Mucosa of gallbladder (tissue), 1 donor: ENCODE data around the gene ZNF362. TPM values are rescaled to one million over a fixed set of nuclear protein-coding genes. Genes with fewer than 3 reads are reported as not detected.
"Not testable (repeated sequence)": the region's sequence is repeated elsewhere in the genome, so short reads cannot be mapped to it uniquely, and the experiment has no call there.

Experiments used
- DNase-seq: peaks from one replicate; pipeline ENCODE4 v3.0.0-alpha.2; 2020; ENCODE audit warnings: low spot score
- total RNA-seq: library from RNA; stranded (reverse); gene quantifications from one replicate; pipeline ENCODE4 v1.2.1, GENCODE V29; 2021
- donor health status: DM: no; HTN: no; CAD: no.

ZNF362 gene
- total RNA-seq = 39.9 TPM

- peak; percentile 76 for DNase-seq
Observed at GRCh38 chr1:33256471-33257206, at the start of gene ZNF362. TSS of gene ZNF362 (plus strand) at chr1:33256492. CDS start at chr1:33270575, 14,083 bp downstream.

GRCh38 chr1:33211972-33212371, 44.3 kb upstream of the ZNF362 start:
- DNase-seq = no peak

- no peak for DNase-seq
Observed at GRCh38 chr1:33219886-33220661, 36.2 kb upstream of the ZNF362 start.

GRCh38 chr1:33220676-33221384, 35.5 kb upstream of the ZNF362 start:
- no peak for DNase-seq

- DNase-seq = no peak
Observed at GRCh38 chr1:33221385-33221758, 34.9 kb upstream of the ZNF362 start.

GRCh38 chr1:33222381-33222780, 33.9 kb upstream of the ZNF362 start:
- DNase-seq = no peak

GRCh38 chr1:33224166-33224707, 32.1 kb upstream of the ZNF362 start:
- no peak for DNase-seq

GRCh38 chr1:33225586-33225985, 30.7 kb upstream of the ZNF362 start:
- DNase-seq = no peak

- peak; percentile 65 for DNase-seq
Observed at GRCh38 chr1:33228935-33229487, 27.3 kb upstream of the ZNF362 start.

- DNase-seq = no peak
Observed at GRCh38 chr1:33231166-33231565, 25.1 kb upstream of the ZNF362 start.

GRCh38 chr1:33232716-33233115, 23.6 kb upstream of the ZNF362 start:
- no peak for DNase-seq

- DNase-seq = no peak
Observed at GRCh38 chr1:33234131-33234530, 22.2 kb upstream of the ZNF362 start.

- no peak for DNase-seq
Observed at GRCh38 chr1:33234588-33234990, 21.7 kb upstream of the ZNF362 start.

GRCh38 chr1:33235521-33235920, 20.8 kb upstream of the ZNF362 start:
- DNase-seq = no peak

GRCh38 chr1:33236498-33236897, 19.8 kb upstream of the ZNF362 start:
- DNase-seq = no peak

GRCh38 chr1:33237579-33237978, 18.7 kb upstream of the ZNF362 start:
- no peak for DNase-seq

- not testable (repeated sequence) for DNase-seq
Observed at GRCh38 chr1:33238194-33238724, 18.0 kb upstream of the ZNF362 start.

- DNase-seq = not testable (repeated sequence)
Observed at GRCh38 chr1:33239410-33239809, 16.9 kb upstream of the ZNF362 start.

- no peak for DNase-seq
Observed at GRCh38 chr1:33241866-33242265, 14.4 kb upstream of the ZNF362 start.

GRCh38 chr1:33242652-33243051, 13.6 kb upstream of the ZNF362 start:
- no peak for DNase-seq

- no peak for DNase-seq
Observed at GRCh38 chr1:33244143-33244808, 12.0 kb upstream of the ZNF362 start.
